Measurements from ENCODE around the gene GHRH. TPM values are rescaled to one million over a fixed set of nuclear protein-coding genes. Genes with fewer than 3 reads are reported as not detected.

GHRH gene, protein sequence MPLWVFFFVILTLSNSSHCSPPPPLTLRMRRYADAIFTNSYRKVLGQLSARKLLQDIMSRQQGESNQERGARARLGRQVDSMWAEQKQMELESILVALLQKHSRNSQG
- not detected in 2 replicates for total RNA-seq

DNA sequence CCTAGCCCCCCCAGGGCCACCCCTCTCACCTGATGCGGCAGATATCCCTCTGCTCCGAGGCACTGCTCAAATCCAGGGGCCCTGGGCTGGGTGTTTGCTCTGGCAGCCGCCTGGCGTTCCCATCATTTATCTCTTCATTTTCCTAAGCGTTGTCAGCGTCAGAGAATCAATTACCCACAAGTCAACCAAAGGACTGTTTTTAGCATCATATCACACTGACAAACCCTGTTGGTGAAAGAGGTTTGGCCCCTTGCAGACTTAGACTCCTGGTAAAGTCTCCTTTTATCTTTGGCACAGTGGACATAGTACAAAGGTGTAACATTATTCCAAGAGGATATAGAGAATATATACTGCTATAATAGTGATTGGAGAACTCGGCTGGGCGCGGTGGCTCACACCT lies at the start of gene GHRH:
Gene GHRH (minus strand): TSS at position 101 of the 400 bp plus-strand sequence. CDS start 4,925 bp downstream, outside the sequence.

Other genes with a start within 250 kb of the GHRH start
- 6.0 and 19.2 TPM in 2 replicates for gene RBL1, start 165.8 kb downstream of the GHRH start, total RNA-seq
- 233 and 456 TPM in 2 replicates for gene RPN2, start 82.5 kb downstream of the GHRH start, total RNA-seq
- gene MROH8, start 82.3 kb downstream of the GHRH start, total RNA-seq: 1.9 and 3.6 TPM in 2 replicates
- gene MANBAL, start 27.8 kb upstream of the GHRH start, total RNA-seq: 14.6 and 23.0 TPM in 2 replicates
- gene SRC, start 84.3 kb upstream of the GHRH start, total RNA-seq: 20.2 and 33.6 TPM in 2 replicates